Endothelial cell of hepatic sinusoid (primary cell): Measurements from ENCODE around the gene FXR2.

Source experiments
- in situ Hi-C: cut with HindIII; loops from 2 replicates; pipeline ENCODE4 v1.10.0; 2017; ENCODE audit warnings: low sequenced_read_pairs

Gene FXR2

DNA sequence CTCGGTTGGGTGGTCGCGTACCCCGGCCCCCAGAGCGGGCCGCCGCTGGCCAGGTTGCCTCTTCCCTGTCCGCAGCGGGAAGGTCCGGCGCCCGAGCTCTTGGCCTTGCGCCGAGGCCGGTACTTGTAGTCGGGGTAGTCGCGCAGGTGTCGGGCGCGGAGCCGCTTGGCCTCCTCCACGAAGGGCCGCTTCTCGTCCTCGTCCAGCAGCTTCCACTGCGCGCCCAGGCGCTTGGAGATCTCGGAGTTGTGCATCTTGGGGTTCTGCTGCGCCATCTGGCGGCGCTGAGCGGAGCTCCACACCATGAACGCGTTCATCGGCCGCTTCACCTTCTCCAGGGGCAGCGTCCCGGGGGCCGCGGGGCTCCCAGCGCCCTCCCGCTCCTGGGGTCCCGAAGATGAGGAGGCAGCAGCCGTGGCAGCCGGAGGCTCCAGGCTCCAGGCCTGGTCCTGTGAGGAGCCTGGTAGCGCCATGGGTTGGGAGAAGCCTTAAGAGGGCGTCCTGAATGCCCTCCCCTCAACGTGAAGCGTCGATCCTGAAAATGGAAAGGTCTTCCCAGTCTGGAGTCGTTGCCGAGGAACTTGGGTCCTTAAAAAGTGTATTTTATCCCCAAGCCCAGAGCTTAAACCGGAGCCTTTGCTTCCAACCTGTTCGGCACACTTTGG lies 25.4 kb downstream of the FXR2 start:
- in situ Hi-C loops, result no loop called here

DNA sequence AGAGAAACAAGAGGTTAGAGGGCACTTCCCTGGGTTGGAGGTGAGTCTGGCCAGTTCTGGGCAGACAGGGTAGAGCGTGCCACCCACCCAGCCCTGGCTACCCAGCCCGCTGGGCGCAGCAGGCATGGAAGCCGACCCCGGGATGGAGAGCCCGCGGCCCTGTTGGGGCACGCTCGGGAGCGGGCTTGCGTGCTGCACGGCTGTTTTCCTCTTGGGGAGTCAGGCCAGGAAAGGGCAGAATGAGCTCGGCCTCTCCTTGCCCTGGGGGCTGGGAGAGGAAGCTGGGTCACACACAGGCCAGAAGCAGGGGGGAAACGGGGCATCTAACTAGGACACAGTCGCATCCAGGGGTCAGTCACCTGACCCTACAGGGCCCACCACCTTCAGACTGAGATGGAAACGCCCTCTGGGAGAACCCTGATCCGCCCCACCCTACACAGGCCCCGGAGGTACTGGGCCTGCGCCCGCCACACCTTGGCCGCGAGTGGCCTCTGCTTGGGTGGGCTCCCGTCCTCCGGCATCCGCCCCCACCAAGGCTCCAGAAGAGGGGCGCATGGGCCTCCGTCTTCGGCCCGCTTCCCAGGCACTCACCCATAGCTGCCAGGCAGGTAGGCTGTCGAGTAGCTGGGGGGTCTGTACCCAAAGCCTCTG lies 26.0 kb downstream of the FXR2 start:
- in situ Hi-C loops, result no loop called here

DNA sequence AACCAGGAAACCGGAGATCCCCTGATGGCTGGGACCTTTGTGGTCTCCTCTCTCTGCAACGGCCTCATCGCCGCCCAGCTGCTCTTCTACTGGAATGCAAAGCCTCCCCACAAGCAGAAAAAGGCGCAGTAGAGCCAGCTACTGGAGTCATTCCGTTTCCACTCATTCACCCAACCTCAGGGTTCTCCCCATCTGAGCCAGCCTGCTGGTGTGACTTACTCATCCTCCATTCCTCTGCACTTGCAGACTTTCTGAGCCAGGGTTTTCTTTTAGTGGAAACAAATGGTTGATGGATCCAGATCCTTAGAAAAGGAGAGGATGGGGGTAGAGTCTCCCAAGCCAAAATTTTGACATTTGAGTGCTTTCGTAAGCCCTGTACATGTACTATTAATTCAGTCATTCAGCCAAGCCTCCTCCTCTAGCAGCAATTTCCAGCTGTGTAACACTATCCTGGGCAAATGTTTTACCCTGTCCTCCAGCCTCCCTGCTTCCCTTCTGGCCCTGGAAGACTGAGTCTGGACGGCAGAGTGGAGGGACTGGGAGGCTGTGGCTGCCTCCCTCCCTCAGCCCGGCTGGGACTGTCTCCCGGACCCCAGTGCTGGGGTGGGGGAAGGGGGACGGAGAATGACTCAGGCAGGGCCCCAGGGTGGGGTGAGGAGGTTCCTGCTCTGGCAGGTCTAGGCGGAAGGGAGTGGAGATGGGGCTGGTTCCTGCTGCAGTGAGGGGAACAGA lies 27.1 kb downstream of the FXR2 start:
- in situ Hi-C loops, result no loop called here

DNA sequence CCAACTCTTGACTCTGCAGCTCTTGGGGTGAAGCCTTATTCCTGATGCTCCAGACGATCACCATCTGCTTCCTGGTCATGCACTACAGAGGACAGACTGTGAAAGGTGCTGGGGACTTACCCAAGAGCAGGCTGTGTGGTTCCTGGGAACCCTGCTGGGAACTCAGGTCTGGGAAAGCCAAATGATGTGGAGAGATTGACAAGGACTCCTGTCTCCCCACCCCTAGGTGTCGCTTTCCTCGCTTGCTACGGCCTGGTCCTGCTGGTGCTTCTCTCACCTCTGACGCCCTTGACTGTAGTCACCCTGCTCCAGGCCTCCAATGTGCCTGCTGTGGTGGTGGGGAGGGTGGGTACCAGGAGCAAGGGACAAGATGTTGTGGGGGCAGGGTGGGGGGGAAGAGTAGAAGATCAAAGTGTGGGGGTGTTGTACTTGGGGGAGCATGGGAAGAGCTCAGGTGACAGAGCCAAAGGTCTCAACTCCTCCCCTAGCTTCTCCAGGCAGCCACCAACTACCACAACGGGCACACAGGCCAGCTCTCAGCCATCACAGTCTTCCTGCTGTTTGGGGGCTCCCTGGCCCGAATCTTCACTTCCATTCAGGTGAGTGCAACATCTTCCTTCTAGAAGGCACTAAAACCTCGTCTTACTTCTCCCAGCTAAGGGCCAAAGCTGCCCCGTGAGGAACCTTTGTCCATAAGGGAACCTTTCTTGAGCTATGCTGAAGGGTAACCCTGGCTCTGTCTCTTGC lies 27.9 kb downstream of the FXR2 start:
- in situ Hi-C loops, result no loop called here

DNA sequence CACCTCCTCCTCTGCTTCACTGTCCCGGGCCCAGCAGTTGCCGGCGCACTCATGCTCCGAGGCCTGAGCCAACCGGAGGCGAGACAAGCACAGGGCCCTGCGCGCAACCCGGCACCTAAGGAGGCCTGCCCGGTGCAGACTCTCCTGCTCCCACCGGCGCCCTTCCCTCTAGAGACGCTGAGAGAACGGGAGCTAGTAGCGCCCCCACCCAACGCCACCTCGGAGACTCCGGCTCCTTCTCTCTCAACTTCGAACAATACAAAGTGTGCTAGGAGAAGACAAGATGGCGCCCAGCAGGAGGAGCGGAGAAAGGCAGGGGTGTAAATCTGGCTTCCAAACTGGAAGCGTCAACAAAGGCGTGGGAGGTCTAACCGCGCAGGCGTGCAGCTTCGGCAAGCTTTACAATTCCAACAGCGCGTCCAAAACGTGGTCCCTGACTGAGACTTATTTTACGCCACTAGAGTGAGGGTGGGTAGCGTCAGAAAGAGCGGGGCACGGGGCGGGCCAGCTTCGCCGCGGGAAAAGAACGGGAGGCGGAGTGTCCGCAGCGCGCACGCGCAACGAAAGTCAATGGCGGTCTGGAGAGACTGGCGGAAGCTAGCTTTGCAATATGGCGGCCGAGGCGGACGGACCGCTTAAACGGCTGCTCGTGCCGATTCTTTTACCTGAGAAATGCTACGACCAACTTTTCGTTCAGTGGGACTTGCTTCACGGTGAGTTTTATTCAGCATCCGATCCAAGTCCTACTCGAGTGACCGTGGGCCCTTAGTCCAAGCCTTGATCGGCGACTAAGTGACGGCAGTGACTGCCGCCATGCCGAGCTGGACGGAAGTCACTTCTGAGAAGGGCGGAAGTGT lies 31.2 kb downstream of the FXR2 start, which contains the start of gene MPDU1:
Gene MPDU1 (plus strand): TSS at position 600 of the 857 bp plus-strand sequence. CDS start 11 bp downstream, at position 611.
- in situ Hi-C loops, result no loop called here

DNA sequence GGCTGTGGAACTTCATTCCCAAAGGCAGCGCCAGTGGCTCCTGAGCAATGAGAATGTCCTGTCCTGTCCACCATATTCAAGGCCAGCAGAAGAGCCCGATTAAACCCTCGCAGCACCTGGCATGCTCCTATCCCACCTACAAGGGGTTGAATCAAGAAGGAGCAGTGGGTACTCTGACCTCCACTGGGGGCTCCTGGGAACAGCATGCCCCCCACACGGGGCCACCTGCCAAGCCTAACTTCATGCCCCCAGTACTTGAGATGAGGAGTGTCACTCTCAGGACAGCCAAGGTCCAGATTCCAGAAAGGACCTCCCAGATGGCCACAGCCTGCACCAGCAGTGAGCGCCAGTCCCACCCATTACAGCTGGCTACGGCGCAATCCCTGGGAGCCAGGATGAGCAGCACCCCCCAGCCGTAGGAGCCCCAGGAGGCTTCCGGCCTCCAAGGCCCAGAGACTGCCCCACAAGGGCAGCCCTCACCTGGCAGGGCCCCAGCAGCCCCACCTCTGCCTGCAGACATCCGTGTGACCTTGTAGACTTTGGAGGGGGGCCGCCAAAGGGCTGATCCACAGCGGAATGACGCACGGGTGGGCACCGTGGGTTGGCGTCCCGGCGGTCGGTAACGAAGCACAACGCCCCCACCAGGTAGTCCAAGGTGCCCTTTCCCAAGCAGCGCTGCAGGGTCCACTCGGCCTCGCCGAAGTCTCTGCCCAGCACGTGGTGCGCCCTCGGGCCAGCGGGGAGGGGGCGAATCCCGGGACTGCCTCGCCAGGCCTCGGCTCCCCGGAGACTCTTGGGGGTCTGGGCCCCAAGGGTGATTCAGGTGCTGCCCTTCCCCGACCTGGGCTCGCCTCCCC lies 32.1 kb downstream of the FXR2 start:
- in situ Hi-C loops, result no loop called here

DNA sequence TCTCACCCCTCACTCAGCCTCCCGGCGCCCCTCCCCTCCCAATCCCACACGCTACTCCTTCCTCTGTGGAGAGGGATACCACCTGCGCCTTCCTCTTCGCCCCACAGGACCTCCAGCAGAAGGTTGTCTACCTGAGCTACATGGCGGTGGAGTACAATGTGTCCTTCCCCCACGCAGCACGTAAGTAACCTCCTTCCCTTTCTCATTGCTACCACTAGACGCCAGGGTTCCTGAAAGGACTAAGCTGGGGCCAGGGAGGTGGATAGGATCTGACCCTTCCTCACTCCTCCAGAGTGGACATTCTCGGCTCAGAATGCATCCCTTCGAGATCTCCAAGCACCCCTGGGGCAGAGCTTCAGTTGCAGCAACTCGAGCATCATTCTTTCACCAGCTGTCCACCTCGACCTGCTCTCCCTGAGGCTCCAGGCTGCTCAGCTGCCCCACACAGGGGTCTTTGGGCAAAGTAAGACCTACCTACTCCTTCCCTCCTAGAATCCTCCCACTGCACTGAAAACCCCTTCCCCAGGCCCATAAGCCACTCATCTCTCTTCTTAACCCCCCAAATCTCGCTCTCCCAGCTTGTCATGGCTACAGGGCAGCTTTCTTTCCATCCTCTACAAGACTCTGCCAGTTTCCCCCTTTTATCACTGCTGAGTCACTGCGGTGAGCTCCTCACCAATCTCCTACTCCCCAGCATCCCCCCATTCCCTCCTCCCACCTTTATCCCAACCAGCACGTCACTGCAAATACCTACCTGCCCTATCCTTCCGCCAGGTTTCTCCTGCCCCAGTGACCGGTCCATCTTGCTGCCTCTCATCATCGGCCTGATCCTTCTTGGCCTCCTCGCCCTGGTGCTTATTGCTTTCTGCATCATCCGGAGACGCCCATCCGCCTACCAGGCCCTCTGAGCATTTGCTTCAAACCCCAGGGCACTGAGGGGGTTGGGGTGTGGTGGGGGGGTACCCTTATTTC lies 33.8 kb downstream of the FXR2 start:
- in situ Hi-C loops, result no loop called here

DNA sequence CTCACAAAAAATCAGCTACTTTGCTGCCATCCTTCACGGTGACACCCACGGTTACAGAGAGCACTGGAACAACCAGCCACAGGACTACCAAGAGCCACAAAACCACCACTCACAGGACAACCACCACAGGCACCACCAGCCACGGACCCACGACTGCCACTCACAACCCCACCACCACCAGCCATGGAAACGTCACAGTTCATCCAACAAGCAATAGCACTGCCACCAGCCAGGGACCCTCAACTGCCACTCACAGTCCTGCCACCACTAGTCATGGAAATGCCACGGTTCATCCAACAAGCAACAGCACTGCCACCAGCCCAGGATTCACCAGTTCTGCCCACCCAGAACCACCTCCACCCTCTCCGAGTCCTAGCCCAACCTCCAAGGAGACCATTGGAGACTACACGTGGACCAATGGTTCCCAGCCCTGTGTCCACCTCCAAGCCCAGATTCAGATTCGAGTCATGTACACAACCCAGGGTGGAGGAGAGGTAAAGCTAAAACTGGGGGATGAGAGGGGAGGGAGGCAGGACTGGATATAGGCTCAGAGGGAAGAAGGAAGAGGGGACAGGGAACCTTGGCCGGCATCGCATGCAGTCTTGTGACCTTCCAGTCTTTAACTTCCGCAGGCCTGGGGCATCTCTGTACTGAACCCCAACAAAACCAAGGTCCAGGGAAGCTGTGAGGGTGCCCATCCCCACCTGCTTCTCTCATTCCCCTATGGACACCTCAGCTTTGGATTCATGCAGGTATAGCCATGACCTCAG lies 34.7 kb downstream of the FXR2 start:
- in situ Hi-C loops, result no loop called here

DNA sequence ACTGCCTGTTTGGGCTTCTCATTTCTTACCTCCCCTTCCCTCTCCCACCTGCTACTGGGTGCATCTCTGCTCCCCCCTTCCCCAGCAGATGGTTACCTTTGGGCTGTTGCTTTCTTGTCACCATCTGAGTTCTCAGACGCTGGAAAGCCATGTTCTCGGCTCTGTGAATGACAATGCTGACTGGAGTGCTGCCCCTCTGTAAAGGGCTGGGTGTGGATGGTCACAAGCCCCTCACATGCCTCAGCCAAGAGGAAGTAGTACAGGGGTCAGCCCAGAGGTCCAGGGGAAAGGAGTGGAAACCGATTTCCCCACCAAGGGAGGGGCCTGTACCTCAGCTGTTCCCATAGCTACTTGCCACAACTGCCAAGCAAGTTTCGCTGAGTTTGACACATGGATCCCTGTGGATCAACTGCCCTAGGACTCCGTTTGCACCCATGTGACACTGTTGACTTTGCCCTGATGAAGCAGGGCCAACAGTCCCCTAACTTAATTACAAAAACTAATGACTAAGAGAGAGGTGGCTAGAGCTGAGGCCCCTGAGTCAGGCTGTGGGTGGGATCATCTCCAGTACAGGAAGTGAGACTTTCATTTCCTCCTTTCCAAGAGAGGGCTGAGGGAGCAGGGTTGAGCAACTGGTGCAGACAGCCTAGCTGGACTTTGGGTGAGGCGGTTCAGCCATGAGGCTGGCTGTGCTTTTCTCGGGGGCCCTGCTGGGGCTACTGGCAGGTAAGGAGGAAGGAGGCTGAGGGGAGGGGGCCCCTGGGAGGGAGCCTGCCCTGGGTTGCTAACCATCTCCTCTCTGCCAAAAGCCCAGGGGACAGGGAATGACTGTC lies 35.5 kb downstream of the FXR2 start, which contains the start of gene CD68:
Gene CD68 (plus strand): TSS at position 638 of the 833 bp plus-strand sequence. CDS start 40 bp downstream, at position 678.
- in situ Hi-C loops, result no loop called here

DNA sequence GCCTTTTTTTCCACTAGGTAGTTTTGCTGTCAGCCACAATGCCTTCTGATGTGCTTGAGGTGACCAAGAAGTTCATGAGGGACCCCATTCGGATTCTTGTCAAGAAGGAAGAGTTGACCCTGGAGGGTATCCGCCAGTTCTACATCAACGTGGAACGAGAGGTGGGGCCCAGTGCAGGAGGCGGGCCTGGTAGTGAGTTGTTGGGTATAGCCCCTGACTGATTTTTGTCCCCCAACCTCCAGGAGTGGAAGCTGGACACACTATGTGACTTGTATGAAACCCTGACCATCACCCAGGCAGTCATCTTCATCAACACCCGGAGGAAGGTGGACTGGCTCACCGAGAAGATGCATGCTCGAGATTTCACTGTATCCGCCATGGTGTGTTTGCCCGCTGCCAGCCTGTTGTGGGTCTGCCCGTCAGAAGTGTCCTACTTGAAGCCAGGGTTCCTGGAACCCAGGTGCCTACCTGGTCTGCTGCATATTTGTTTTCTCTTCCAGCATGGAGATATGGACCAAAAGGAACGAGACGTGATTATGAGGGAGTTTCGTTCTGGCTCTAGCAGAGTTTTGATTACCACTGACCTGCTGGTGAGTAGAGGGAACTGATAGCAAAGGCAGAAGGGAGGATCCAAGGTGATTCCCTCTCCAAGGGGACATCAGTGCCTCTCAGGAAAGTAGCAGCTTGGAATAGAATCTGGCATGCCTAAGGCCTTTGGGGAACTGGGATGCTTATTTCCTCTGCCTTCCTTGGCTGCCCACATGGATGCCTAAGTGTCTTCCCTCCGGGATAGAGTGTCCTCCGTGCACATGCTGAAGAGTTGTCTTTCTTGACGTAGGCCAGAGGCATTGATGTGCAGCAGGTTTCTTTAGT lies 37.1 kb downstream of the FXR2 start:
- in situ Hi-C loops, result no loop called here

DNA sequence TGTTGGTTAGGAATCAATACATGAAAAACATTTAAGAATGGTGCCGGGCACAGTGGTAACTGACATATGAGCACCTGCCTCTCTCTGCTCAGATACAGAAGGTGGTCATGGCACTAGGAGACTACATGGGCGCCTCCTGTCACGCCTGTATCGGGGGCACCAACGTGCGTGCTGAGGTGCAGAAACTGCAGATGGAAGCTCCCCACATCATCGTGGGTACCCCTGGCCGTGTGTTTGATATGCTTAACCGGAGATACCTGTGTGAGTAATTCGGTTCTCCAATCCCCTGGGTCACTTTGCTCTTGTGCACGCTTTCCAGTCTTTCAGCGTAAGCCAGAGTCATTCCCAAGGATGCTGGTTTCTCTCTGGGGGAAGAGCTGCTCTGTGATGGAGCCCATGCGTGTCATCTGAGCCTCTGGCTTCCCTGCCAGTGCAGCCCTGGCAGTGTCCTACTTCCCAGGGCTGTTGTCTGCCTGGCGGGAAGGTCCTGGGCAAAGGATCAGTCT lies 38.2 kb downstream of the FXR2 start:
- in situ Hi-C loops, result no loop called here

DNA sequence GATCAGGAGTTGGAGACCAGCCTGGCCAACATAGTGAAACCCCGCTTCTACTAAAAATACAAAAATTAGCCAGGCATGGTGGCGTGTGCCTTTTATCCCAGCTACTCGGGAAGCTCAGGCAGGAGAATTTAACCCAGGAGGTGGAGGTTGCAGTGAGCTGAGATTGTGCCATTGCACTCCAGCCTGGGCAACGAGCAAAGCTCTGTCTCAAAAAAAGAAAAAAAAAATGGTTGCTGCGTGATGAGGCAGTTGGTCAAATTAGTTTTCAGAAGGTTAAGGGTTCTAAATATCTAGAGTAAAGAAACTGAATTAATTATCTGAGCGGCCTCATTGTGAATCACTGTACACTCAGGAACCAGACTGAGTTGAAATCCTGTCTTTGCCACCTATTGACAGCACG lies 38.7 kb downstream of the FXR2 start:
- in situ Hi-C loops, result no loop called here

DNA sequence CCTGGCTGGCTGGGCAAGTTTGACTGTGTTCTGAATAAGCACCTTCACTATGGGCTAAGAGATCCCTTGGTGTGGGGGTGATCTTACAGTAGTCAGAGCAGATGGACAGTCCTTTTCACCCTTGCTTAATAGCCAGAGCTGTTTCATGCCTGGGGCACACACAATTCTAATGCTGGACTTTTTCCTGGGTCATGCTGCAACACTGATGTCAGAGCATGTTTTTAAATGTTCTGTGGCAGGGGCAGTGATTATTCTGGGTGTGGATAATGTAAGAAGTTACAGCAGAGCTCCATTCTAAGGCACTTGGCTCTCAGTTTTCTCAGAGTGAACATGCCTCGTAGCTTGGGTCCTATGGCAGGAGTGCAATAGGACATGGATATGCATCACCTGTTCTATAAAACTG lies 39.2 kb downstream of the FXR2 start:
- in situ Hi-C loops, result no loop called here

DNA sequence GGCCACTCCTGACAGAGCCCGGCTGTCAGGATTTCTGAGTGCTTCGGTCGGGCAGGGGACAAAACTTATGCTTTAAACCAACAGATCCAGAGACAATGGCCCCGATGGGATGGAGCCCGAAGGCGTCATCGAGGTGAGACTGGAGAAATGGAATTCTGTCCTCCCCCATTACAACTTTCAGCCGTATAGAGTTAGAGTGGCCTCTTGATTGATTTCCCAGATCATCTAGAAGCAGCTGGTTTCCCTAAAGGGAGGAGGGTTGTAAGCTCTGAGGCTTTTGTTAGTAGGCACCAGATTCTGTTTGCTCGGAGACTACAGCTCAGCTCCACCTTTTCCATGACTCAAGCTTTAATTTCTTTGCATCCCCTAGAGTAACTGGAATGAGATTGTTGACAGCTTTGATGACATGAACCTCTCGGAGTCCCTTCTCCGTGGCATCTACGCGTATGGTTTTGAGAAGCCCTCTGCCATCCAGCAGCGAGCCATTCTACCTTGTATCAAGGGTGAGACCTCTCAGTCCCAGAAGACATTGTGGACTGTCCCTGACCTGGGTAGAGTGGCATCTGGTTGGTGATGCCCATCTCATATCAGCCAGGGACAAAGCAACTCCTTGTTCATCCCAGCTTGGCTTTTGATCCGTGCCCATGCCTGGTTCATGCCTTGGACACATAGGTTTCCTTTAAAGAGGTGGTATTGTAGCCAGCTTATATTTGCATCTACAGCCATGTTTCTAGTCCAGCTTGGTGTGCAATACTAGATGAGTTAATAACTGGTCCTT lies 40.3 kb downstream of the FXR2 start:
- in situ Hi-C loops, result loop anchor here (25.0 kb wide), 1 partner anchor 112 kb away; no protein-coding TSS in a partner anchor
